NCI-H1694 treated with DMSO at 0.1 percent for 48 hours (cell line): Measurements from ENCODE around the gene PKP2.
"Not testable (repeated sequence)": the region's sequence is repeated elsewhere in the genome, so short reads cannot be mapped to it uniquely, and the experiment has no call there.

Source experiments
- DNase-seq: peaks from one replicate; lab custom pipeline; 2025; lab: John Stamatoyannopoulos, UW

The PKP2 gene

DNA sequence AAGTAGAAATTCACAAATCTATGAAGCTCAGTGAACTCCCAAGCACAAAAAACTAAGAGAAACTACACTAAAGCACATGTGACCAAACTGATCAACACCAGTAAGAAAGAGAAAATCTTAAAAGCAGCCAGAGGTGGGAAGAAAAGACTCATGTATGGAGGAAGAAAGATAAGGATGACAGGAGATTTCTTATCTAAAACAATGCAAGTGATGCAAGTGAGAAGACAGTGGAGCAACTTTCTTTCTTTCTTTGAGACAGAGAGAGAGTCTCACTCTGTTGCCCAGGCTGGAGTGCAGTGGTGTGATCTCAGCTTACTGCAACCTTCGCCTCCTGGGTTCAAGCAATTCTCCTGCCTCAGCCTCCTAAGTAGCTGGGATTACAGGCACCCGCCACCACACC, 34.9 kb downstream of the PKP2 start:
- DNase-seq, result not testable (repeated sequence)

DNA sequence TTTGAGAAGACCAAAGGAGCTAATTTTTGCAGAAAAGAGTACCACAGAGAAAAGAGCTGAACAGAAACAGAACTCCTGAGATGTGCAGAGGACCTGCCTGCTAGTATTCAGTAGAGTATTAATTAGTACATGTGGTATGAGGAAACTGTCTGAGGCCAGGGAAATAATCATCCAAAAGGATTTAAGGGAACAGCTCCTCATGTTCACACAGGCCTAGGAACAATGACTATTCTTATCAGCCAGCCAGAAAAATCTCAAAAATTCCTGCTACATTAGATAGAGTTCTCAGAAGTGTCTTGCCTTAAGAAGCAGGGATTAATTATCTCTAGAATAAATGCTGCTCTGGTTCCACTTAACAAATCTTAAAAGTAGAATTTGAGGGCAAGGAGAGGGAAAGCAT, 36.4 kb downstream of the PKP2 start:
- no peak for DNase-seq

DNA sequence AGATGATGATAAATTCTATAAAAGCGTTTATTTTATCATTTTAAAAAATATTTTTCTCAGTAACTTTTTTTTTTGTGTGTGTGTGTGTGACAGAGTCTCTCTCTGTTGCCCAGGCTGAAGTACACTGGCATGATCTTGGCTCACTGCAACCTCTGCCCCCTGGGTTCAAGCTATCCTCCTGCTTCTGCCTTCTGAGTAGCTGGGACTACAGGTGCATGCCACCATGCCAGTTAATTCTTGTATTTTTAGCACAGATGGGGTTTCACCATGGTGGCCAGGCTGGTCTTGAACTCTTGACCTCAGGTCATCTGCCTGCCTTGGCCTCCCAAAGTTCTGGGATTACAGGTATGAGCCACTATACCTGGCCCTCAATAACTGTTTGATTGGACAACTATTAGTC, 37.2 kb downstream of the PKP2 start:
- no peak for DNase-seq

DNA sequence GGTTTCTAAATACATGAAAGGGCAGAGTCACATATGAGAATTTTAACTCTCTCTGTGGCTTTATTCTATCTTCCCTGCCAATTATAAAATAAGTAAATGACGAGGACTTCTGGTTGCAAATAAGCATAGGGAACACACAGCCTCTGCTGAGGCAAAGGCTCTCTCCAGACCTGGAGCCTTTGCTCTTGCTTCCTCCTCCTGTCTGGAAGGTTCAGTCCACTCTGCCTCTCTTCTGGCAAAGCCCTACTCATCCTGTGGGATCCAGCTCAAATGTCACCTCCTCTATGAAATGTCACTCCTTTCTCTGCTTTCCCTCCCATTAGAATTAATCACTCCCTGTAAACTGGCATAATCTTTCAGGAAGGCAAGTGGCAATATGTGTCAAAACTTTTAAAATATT, 41.9 kb downstream of the PKP2 start:
- no peak for DNase-seq

DNA sequence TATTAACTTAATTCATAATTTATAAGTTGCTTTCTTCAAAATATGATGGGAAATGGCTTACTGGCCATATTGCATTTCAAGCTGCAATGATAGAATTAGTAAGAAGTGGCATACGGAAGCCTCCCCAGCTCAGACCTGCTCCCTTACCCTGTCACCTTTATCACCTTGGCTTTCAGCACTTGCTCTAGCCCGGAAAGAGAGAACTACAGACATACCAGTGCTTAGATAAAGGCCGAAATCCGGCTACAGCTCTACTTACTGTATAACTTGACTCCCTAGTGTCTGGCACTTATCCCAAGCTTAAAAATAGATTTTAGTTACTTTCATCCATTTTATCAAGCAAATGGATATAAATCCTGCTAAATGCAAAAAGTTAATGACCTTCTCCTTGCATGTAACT, 42.5 kb downstream of the PKP2 start:
- DNase-seq, result no peak

DNA sequence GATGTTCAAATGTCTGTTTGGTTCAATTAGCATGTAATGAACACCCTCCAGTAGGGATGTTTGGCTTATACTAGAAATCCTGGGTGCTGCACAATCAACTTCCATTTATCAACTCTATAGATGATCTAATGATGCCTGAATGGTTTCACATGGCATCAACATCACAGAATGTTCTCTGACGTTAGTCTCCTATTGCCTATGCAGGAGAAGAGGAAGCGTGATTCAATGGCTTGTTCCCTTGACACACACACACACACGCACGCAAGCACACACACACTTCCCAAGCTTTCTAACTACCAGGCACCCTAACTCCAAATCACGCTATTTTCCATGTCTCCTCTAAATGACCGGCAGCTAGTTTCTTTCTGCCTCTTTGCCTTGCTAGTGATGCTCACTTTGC, 49.3 kb downstream of the PKP2 start:
- DNase-seq, result no peak

DNA sequence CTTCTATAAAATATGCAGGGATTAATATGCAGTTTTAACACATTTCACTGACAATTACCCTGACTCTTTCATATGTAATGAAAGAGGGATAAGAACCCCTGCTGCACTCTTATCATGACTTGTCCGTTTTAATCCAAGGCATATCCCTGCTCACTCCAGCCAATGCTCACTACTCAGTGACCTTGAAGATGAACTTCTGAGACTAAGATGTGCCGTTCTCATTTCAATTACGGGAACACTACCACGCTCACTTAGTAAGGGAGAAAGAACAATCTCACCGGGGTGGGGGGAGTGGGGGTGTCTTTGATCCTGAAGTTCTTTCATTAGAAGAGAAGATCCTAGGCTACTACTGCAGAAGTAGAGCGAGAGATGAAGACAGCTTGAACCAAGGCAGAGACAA, 50.5 kb downstream of the PKP2 start:
- DNase-seq, result no peak

DNA sequence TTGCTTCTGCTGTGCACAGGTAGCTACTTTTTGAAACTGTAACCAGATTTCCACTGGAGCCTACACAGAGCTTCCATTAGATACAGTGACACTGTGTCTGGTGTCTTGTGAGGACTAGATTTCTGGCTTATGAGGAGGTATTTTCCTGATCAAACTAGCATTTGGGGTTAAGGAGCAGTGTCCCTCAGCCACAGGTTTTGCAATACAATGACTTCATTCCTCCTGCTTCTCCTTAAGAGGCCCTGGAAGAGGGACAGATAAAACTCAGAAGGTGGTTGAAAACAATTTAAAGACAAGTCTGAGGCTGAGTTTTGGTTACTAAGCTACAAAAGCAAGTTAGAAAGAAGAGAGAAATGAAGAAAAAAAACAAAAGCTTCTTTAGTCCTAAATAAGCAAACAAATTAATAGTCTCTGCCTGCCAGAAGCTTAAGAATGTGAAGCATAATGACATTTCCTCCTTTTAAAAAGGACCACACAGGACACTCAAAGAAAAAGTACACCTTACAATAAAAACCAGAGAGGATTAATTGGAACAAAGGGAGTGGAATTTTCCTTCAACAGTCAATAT, 53.0 kb downstream of the PKP2 start:
- DNase-seq, result no peak

DNA sequence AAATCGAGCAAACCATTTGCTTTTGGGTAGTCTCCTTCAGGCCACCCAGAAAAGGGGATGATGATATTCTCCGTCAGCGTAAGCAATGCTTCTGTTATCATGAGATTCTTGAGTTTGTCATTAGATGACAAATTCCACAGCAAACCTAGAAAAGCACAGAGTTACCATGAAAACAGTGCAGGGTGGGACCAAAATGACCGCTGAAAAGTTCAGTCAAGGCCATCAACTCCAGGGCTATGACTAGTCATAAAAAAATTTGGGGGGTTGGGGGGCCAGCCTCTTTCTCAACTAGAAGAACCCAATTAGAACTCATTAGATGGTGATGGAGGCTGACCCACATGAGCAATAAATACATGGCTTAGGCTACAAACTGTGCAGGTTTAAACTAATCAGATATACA, 55.5 kb downstream of the PKP2 start:
- no peak for DNase-seq

DNA sequence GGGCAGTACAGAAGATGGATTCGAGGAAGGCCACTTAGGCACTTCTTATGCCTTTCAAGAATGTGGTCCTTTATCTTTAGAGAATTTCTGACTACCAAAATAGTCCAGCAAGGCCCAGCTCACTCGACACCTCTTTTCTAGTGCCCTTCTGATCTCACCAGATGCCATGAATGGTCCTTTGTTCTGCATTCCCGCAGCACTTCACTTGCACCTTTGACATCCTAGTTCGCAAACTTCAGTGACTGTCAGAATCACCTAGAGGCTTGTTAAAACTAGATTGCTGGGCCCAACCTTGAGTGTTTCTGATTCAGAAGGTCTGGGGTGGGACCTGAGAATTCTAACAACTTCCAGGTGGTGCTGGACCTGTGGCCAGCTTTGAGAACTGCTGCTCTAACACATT, 56.7 kb downstream of the PKP2 start:
- no peak for DNase-seq

DNA sequence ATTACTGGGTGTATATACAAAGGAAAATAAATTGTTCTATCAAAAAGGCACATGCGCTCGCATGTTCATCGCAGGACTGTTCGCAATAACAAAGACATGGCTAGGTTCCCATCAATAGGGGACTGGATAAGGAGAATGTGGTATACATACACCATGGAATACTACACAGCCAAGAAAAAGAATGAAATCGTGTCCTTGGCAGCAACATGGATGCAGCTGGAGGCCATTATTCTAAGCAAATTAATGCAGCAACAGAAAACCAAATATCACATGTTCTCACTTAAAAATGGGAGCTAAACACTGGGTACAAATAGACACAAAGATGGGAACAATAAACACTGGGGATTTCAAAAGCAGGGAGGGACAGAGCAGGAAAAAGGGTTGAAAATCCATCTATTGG, 58.6 kb downstream of the PKP2 start:
- DNase-seq, result no peak

DNA sequence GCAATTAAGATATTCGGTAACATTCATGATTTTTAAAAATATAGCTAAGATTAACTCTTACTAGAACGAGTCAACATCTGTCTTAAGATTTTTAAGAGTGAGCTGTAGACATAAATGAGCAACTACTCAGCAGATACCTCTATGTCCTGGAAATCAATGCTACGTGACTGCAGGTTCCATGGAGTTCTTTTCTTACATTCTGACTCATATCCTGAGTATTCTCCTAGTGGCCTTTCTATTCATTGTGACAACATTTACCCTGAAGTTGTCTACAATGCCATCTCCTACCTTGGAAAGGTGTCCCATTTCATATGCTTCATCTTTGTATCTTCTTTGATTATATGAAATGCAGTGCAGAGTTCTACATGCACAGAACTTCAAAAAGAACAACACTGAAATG, 59.9 kb downstream of the PKP2 start:
- DNase-seq, result no peak

DNA sequence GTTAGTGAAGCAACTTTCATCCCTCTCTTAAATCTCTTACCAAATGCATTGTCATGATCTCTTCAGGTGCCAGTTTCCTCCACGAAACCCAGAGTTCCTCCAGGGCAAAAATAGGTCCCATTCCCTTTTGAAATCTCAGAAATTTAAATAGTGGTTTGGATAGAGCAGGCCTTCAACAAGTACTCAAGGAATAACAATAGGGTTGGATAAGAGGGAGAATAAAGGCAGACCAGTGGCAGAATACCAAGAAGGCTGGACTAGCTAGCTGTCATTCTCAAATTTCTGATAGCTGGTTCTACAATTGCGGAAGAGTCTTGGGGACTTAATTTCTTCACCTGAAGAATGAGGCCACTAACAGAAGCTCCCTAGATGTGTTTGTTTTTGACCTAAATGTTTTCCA, 62.5 kb downstream of the PKP2 start:
- no peak for DNase-seq

DNA sequence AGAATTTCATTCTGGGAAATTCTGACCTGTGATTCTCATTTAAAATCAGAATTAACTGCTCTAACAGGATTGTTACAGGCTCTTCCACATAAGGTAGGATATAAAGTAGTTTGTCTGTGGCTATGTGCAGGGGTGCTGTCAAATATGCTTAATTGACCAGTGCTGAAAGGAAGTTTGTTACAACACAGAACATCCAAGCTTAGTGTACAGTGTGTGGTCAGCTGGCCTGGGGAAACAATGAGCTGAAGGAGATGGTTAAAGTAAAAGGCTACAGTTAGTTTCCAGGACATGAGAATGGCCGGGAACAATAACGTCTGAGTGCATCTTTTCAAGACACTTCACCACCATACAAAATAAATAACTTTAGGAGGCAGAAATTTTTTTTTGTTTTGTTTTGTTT, 68.0 kb downstream of the PKP2 start:
- DNase-seq, result no peak

DNA sequence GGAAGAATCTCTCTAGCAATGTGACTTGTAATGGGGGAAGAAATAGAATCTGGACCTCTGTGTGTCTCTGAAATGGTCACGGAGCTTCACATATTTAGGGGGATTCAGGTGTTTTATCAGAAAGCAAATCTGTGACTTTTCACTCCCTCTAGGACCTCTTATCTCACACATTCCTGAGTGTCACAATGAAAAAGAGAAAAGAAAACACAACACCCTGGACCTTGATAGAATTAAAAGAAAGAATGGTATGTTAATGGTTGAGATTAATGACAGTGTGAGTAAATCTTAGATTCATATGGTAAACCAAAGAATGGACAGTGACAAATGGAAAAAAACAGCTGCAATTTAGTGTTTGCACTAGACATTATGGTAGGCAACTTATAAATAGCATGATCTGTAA, 68.5 kb downstream of the PKP2 start:
- no peak for DNase-seq

DNA sequence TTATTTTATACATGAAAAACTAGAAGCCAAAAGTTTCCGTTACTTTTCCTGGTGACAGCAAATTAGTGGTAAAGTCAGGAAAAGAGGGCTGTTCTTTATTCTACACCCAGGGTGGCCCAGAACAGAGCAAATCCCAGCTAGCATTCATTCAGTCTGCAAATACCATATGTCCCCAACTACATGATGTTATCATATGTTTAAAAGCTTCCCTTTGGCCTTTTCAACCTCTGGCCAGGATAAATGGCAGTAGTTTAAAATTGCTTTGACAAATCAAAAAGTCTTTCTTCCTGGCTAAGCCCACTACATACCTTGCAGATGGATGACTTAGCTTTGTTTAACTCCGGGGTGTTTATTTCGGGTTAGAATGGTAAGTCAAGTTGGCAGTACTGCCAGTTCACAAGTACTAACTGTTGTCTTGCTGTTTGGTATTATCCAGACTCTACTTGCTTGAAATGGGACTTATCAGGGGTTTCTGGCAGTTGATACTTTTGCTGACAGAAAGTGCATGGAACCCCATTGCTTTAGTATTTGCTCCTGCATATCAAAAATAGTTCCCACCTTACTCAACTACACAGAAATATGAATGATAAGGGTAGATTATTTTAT, 69.7 kb downstream of the PKP2 start:
- DNase-seq, result no peak

DNA sequence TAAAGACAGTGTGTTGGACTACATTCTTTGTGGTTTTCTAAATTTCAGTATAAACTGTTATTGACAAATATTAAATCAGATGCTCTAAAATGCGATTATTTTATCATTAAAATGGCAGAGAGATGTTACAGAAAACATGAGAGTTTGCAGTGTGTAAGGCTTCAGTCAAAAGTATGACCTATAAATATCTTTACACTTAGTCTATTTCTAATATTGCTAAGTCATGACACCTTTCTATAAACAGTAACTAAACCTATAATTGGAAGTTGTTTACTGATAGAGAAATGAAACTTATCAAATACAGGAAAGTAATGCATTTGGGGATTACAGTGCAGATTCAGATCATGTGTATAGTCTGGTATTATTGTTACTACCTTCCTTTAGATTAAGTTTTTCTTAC, 72.0 kb downstream of the PKP2 start:
- DNase-seq, result no peak

DNA sequence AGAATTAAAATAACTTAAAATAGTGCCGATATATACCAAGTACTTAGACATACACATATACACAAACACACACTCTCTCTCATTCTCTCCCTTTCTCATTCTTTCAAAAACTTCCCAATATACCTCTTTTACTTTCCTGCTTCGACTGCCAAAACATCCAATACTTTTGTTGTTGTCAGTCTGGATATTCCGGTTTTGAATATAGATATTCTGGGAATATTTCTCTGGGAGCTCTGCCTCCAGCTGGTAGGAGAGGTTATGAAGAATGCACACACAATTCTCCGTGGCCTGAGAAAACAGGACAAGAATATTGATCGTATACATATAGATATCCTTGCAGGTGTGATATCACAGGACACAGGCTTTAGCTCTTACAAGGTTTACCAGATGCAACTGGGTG, 74.2 kb downstream of the PKP2 start:
- no peak for DNase-seq

DNA sequence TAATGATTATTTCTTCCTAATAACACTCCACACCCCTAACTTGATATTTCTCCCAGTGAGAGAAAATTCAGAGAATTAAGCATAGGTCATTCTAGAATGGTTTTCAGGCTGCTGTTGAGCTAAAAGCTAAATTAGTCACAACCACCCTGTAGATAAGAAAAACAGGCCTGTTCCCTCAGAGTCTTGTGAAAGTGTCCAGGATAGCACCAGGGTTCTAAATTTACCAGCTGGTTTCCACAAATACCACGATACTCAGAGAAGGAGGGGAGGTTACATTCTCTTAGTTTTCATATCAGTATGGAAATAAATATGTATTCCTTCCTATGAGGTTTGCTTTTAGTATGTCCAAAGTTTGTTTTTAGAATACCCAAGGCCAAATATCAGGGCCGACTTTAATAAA, 74.9 kb downstream of the PKP2 start:
- DNase-seq, result peak; percentile 32

DNA sequence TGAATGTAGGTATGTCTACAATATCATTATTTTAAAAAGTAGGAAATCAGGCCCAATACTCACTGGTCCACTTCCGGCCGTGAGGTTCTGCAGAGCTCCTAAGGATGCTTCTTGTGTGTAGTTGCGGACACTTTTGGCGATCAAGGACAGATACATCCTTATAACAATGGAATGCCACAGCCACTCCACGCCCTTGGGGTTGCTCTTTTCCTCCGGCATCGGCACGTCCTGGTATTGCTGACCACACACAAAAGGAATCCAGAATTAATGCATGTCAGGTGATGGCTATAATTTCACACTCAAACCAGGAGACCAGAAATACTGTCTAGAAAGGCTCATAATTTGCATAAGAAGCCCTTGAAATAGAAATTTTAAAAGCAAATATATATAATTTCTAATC, 75.3 kb downstream of the PKP2 start:
- DNase-seq, result no peak

DNA sequence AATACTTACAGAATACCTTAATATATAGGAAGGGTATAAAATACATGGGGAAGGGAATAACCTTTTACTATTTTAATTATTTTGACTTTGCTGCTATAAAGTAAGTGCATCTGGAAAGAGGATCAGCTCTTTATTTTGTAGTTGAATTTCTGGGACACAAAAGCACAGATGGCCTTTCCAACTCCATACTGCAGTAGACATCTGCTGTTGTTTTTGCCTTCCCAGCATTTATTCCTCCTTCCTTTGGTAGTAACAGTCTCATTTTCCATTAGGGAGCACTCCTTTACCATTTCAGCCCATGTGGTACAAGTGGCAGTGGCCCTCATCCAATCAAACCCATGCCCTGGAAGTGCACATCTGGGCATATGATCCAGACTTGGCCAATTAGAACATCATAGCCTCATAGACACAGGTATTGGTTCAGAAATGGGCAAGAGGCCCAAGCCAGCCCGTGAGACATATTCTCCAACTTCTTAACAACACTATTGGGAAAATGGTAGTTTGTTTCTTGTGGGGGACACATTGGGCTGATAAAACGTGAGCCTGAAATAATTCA, 76.1 kb downstream of the PKP2 start:
- DNase-seq, result peak; percentile 100

DNA sequence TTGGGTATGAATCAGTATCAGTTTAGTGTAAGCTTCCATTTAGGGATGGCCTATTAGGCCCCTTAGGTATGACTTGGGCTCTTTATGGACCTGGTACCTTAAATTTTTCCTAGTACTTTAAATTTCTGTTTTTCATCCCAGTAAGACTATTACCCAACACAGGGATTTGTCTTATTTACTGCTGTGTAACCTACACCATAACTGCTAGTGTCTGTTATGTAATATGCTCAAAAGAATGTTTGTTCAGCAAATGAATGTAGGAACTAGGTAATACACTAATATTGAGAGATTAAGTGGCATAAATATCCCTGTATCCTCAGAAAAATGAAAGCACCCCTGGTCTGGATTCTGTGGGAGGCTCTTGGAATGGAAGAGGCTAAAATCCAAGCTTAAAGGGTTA, 77.2 kb downstream of the PKP2 start:
- peak; percentile 84 for DNase-seq

DNA sequence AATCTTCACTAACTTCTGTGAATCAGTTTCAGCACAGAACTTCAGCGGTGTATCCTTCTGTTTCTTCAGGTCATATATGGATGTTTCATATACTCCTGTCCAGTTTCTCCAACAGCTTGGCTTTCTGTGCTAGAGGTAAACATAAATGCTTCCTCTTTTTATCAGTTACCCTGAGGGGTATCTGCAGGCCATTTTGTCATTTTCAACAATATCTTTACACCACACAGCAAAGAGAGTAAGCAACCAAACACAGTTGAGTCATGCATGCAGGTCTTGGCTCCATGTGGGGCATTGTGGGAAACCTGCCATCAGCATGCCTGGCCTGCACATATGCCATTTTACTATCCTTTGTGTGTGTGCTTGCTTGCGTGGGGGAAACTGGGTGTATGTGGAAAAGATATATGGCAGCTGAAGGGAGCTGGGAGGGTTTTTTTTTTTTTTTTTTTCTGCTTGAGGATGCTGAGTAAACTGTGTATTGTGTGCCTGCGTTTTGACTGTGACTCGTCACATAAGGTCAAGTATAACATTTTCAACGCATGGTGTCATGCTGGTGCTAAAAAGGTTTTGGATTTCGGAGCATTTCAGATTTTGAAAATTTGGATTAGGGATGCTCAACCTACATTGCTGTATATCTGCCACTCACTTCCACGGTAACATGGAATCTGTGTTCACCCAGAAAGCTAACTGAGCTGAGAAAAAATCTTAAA, 84.7 kb downstream of the PKP2 start:
- DNase-seq, result no peak

DNA sequence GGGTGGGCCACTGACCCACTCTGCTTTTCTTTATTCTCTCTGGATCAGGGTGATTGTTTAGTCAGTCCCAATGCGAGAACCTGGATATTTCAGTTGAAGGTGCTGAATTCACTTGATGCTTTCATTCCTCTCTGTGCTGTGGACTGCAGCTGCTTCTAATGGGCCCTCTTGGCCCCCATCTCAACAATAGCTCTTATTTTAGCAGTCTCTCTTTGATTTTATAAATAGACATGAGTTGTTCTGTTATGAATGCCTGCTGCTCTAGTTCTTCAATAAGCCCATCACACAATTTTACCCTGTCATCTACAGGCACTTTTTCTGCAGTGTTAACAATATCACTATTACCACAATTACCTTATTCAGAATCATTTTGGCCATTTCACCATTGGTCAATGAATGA, 86.7 kb downstream of the PKP2 start:
- DNase-seq, result no peak
